Activated T-helper 9 cell treated with anti-CD3 and anti-CD28 coated beads, Interleukin-2, amount 50 U/mL, for 16 hours (primary cell): Measurements from ENCODE around the gene RPUSD2.

Experiments
- DNase-seq: peaks from one replicate; pipeline ENCODE4 v3.0.0-alpha.2; 2020; ENCODE audit warnings: low read depth

Gene RPUSD2

GRCh38 chr15:40623361-40623760 is 54.3 kb downstream of the RPUSD2 start:
- DNase-seq, result no peak
